SK-N-MC (cell line): ENCODE results near the gene CACNA1F.

Source experiments
- EZH2 ChIP-seq: fragments of 200-600 bp; sonication (generic); IDR thresholded peaks from one replicate; pipeline ENCODE4 v1.6.1; 2017; ENCODE audit warnings: antibody characterized with exemption
- POLR2AphosphoS5 ChIP-seq: IDR thresholded peaks from 2 replicates; pipeline ENCODE4 v1.6.1; 2012; ENCODE audit warnings: mild to moderate bottlenecking, low read depth, low read length, borderline replicate concordance

DNA sequence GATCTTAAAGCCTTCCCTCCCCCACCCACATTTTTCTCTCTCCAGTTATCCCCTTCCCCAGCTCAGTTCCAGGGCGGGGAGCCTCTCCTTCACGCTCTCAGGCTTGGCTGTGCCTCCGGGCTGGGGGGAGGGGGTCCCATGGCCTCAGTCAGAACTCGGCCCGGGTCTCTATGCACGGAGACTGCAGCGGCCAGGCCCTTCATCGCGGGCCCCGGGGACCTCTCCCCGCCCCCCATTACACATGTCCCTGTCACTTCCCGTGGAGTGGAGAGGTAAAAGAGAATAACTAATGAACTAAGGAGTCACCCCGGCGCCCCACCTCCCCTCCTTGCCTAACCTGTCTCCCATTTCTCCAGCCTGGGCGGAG lies 46.1 kb downstream of the CACNA1F start:
- TF ChIP-seq POLR2AphosphoS5 (no peak), EZH2 (no peak)
